Upper lobe of left lung (tissue), 6 donors: ENCODE results near the gene BORCS5. TPM values are rescaled to one million over a fixed set of nuclear protein-coding genes. Genes with fewer than 3 reads are reported as not detected.
"Not testable (repeated sequence)": the region's sequence is repeated elsewhere in the genome, so short reads cannot be mapped to it uniquely, and the experiment has no call there.

Experiments
- ATAC-seq, 2 donors: fragments of 200-7000 bp; cut with Tn5 transposase; one replicate each; pipeline ENCODE4 v1.9.1; 2022; ENCODE audit warnings: mild to moderate bottlenecking in 2 of 2, moderate library complexity in 2 of 2; ENCODE audit not compliant: low FRiP score in 2 of 2
- DNase-seq, 2 donors: peaks; one replicate each; pipeline ENCODE4 v3.0.0-alpha.2; 2019 to 2020
- H3K27ac ChIP-seq, 4 donors: fragments of 200-600 bp; sonication (generic); one replicate each; pipeline ENCODE4 v1.5.1; 2016 to 2019
- H3K27me3 ChIP-seq, 4 donors: fragments of 200-600 bp; sonication (generic); one replicate each; pipeline ENCODE4 v1.5.1; 2017 to 2019
- H3K36me3 ChIP-seq, 4 donors: fragments of 200-600 bp; sonication (generic); one replicate each; pipeline ENCODE4 v1.5.1; 2016 to 2019
- H3K4me1 ChIP-seq, 4 donors: fragments of 200-600 bp; sonication (generic); one replicate each; pipeline ENCODE4 v1.5.1; 2018 to 2019
- H3K4me3 ChIP-seq, 4 donors: fragments of 200-600 bp; sonication (generic); one replicate each; pipeline ENCODE4 v1.5.1; 2017 to 2019; ENCODE audit warnings: mild to moderate bottlenecking in 2 of 4, moderate library complexity in 1 of 4
- H3K9me3 ChIP-seq, 4 donors: fragments of 200-600 bp; sonication (generic); one replicate each; pipeline ENCODE4 v1.5.1; 2018 to 2019
- CTCF ChIP-seq, 6 experiments: fragments of 450-650 bp in 4 of 6; fragments of 200-600 bp in 2 of 6; sonication (generic) in 2 of 6; IDR thresholded peaks; one replicate each; pipeline ENCODE4 v1.5.1; 2016 to 2019; ENCODE audit warnings: antibody characterized with exemption in 6 of 6
- EP300 ChIP-seq, 4 donors: sonication (generic); formaldehyde crosslinking; IDR thresholded peaks; one replicate each; pipeline ENCODE4 v1.5.1; 2017; ENCODE audit warnings: antibody characterized with exemption in 4 of 4, control low read depth in 2 of 4
- POLR2A ChIP-seq, 4 donors: fragments of 450-650 bp; IDR thresholded peaks; one replicate each; pipeline ENCODE4 v1.5.1; 2016 to 2017; ENCODE audit warnings: antibody characterized with exemption in 4 of 4, mild to moderate bottlenecking in 2 of 4
- POLR2AphosphoS5 ChIP-seq, 2 donors: sonication (generic); formaldehyde crosslinking; IDR thresholded peaks; one replicate each; pipeline ENCODE4 v1.5.1; 2017; ENCODE audit warnings: antibody characterized with exemption in 2 of 2
- WGBS, 2 donors: methylation state at CpG; one replicate each; pipeline ENCODE4 v1.1.5; 2017 to 2018; 5-methylcytosine and 5-hydroxymethylcytosine counted together
- total RNA-seq, 6 donors: library from RNA; depleted of rRNA in 4 of 6; stranded (reverse); fragments of >200 nt in 4 of 6; gene quantifications; one replicate each; pipeline versions ENCODE4 v1.1.0 to v1.2.1, GENCODE V29; 2016 to 2021
- donor health status: DM: no; HTN: no; CAD: no; lungs with moderate emphysema.
- donor health status: DM: no; HTN: yes; CAD: no; lungs with severe emphysema.

BORCS5 gene
- total RNA-seq, 6 donors from 2014 or later: 7.3 to 105 (median 10.7) TPM

GRCh38 chr12:12495536-12495935 lies 138.7 kb downstream of the BORCS5 start:
- whole genome bisulfite sequencing, 2 donors: 92 to 100% methylated on average over 1 of the region's 1 CpG
- H3K4me3 ChIP-seq: no peak overlapping the region
- no peak for DNase-seq
- ATAC-seq: no peak
- no peaks in the 10 kb centered on the region for H3K9me3 ChIP-seq
- H3K27me3 ChIP-seq: no peaks in the 10 kb centered on the region
- peaks cover 4 to 17% (median 9%) of the 10 kb centered on the region in 4 donors for H3K4me1 ChIP-seq
- no peak overlapping the region for H3K27ac ChIP-seq
- H3K36me3 ChIP-seq: peaks cover 0 to 3% (median 0%) of the 10 kb centered on the region in 4 donors
- TF ChIP-seq EP300 (IDR thresholded peaks at IDR 0.05) (no peak), POLR2AphosphoS5 (IDR thresholded peaks at IDR 0.05) (no peak), POLR2A (IDR thresholded peaks at IDR 0.05) (no peak), CTCF (IDR thresholded peaks at IDR 0.05) (no peak)

- Histone ChIP-seq H3K27ac (no peak overlapping the region), H3K27me3 (no peaks in the 10 kb centered on the region), H3K9me3 (no peaks in the 10 kb centered on the region), H3K4me1 (peaks cover 0 to 8% (median 3%) of the 10 kb centered on the region in 4 donors), H3K36me3 (peaks cover 0 to 3% (median 0%) of the 10 kb centered on the region in 4 donors), H3K4me3 (no peak overlapping the region)
- no peak for ATAC-seq
- WGBS, 2 donors: 94% methylated on average over 4 of the region's 4 CpGs
- TF ChIP-seq POLR2A (IDR thresholded peaks at IDR 0.05): no peak
- TF ChIP-seq POLR2AphosphoS5 (IDR thresholded peaks at IDR 0.05): no peak
- no peak for TF ChIP-seq CTCF (IDR thresholded peaks at IDR 0.05)
- no peak for TF ChIP-seq EP300 (IDR thresholded peaks at IDR 0.05)
- DNase-seq: no peak
Observed at GRCh38 chr12:12498210-12498609, 141.3 kb downstream of the BORCS5 start.

- no peak for ATAC-seq
- Histone ChIP-seq H3K9me3 (no peaks in the 10 kb centered on the region), H3K36me3 (peaks cover 0 to 3% (median 0%) of the 10 kb centered on the region in 4 donors), H3K27me3 (no peaks in the 10 kb centered on the region), H3K4me1 (peaks cover 1 to 9% (median 3%) of the 10 kb centered on the region in 4 donors), H3K4me3 (no peak overlapping the region), H3K27ac (no peak overlapping the region)
- WGBS, 2 donors: 81 to 83% methylated on average over 5 of the region's 5 CpGs
- no peak for DNase-seq
- TF ChIP-seq EP300 (IDR thresholded peaks at IDR 0.05): no peak
- TF ChIP-seq POLR2A (IDR thresholded peaks at IDR 0.05): no peak
- TF ChIP-seq CTCF (IDR thresholded peaks at IDR 0.05): no peak
- no peak for TF ChIP-seq POLR2AphosphoS5 (IDR thresholded peaks at IDR 0.05)
Observed at GRCh38 chr12:12499909-12500604, 143.2 kb downstream of the BORCS5 start.

GRCh38 chr12:12501121-12501520 lies 144.2 kb downstream of the BORCS5 start:
- no peaks in the 10 kb centered on the region for H3K9me3 ChIP-seq
- DNase-seq (no peak), ATAC-seq (no peak)
- TF ChIP-seq CTCF (IDR thresholded peaks at IDR 0.05): no peak
- no peak for TF ChIP-seq POLR2AphosphoS5 (IDR thresholded peaks at IDR 0.05)
- no peak for TF ChIP-seq EP300 (IDR thresholded peaks at IDR 0.05)
- TF ChIP-seq POLR2A (IDR thresholded peaks at IDR 0.05): no peak
- H3K36me3 ChIP-seq: no peaks in the 10 kb centered on the region
- H3K4me1 ChIP-seq: peaks cover 11 to 16% (median 12%) of the 10 kb centered on the region in 4 donors
- no peaks in the 10 kb centered on the region for H3K27me3 ChIP-seq
- no peak overlapping the region for H3K4me3 ChIP-seq
- peak overlapping the region in 1 of 4 donors; percentile 18 for H3K27ac ChIP-seq
- 67 to 72% methylated on average over 3 of the region's 3 CpGs for WGBS, 2 donors

- Histone ChIP-seq H3K27ac (peak overlapping the region in 1 of 4 donors; percentile 17), H3K4me1 (peaks cover 21 to 27% (median 23%) of the 10 kb centered on the region in 4 donors)
- not testable (repeated sequence) for DNase-seq, H3K9me3 ChIP-seq, H3K4me3 ChIP-seq, H3K27me3 ChIP-seq, ATAC-seq, H3K36me3 ChIP-seq
- WGBS, 2 donors: 87 to 97% methylated on average over 7 of the region's 7 CpGs
Observed at GRCh38 chr12:12502130-12502814, 145.4 kb downstream of the BORCS5 start.
